Measurements from ENCODE around the gene C4A.
"Not testable (repeated sequence)": the region's sequence is repeated elsewhere in the genome, so short reads cannot be mapped to it uniquely, and the experiment has no call there.

DNA sequence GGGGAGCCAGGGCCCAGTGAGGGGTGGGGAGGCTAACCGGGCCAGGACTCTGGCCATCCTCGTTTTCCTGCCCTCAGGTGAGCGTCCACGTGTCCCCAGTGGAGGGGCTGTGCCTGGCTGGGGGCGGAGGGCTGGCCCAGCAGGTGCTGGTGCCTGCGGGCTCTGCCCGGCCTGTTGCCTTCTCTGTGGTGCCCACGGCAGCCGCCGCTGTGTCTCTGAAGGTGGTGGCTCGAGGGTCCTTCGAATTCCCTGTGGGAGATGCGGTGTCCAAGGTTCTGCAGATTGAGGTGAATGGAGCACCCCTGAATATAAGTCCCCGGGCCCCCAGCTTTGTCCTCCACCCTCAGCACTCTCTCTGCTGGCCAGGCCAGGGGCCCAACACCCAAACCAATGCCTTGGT, 12.6 kb downstream of the C4A start:
- TF ChIP-seq, protein P1, sequence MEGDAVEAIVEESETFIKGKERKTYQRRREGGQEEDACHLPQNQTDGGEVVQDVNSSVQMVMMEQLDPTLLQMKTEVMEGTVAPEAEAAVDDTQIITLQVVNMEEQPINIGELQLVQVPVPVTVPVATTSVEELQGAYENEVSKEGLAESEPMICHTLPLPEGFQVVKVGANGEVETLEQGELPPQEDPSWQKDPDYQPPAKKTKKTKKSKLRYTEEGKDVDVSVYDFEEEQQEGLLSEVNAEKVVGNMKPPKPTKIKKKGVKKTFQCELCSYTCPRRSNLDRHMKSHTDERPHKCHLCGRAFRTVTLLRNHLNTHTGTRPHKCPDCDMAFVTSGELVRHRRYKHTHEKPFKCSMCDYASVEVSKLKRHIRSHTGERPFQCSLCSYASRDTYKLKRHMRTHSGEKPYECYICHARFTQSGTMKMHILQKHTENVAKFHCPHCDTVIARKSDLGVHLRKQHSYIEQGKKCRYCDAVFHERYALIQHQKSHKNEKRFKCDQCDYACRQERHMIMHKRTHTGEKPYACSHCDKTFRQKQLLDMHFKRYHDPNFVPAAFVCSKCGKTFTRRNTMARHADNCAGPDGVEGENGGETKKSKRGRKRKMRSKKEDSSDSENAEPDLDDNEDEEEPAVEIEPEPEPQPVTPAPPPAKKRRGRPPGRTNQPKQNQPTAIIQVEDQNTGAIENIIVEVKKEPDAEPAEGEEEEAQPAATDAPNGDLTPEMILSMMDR (IDR thresholded peaks at IDR 0.05) = not testable (repeated sequence)
- TF ChIP-seq, protein P2, sequence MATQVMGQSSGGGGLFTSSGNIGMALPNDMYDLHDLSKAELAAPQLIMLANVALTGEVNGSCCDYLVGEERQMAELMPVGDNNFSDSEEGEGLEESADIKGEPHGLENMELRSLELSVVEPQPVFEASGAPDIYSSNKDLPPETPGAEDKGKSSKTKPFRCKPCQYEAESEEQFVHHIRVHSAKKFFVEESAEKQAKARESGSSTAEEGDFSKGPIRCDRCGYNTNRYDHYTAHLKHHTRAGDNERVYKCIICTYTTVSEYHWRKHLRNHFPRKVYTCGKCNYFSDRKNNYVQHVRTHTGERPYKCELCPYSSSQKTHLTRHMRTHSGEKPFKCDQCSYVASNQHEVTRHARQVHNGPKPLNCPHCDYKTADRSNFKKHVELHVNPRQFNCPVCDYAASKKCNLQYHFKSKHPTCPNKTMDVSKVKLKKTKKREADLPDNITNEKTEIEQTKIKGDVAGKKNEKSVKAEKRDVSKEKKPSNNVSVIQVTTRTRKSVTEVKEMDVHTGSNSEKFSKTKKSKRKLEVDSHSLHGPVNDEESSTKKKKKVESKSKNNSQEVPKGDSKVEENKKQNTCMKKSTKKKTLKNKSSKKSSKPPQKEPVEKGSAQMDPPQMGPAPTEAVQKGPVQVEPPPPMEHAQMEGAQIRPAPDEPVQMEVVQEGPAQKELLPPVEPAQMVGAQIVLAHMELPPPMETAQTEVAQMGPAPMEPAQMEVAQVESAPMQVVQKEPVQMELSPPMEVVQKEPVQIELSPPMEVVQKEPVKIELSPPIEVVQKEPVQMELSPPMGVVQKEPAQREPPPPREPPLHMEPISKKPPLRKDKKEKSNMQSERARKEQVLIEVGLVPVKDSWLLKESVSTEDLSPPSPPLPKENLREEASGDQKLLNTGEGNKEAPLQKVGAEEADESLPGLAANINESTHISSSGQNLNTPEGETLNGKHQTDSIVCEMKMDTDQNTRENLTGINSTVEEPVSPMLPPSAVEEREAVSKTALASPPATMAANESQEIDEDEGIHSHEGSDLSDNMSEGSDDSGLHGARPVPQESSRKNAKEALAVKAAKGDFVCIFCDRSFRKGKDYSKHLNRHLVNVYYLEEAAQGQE (IDR thresholded peaks at IDR 0.05; ENCODE audit: insufficient read depth in 1 of 2, low read depth in 2 of 2, low read length in 1 of 2) = not testable (repeated sequence)
- TF ChIP-seq POLR2AphosphoS5 (IDR thresholded peaks at IDR 0.05; ENCODE audit: low read depth, low read length); SIN3A (IDR thresholded peaks at IDR 0.05; ENCODE audit: borderline replicate concordance, insufficient read depth, low read depth, low read length); TCF7L2 (IDR thresholded peaks at IDR 0.05; ENCODE audit: low read depth, low read length): not testable (repeated sequence)
